Keratinocyte (primary cell): ENCODE results near the gene NRP1.

Source experiments
- EZH2 ChIP-seq: IDR thresholded peaks from one replicate; pipeline ENCODE4 v1.6.1; 2012; ENCODE audit warnings: inconsistent platforms, mild to moderate bottlenecking, low read length, moderate library complexity
- TF ChIP-seq, protein P1 (sequence below), 3 experiments: IDR thresholded peaks in 1 of 3; conservative IDR thresholded peaks in 1 of 3; optimal IDR thresholded peaks in 1 of 3; 2 replicates in 2 of 3; 3 replicates in 1 of 3; pipeline versions ENCODE3 to v1.5.1; 2011; ENCODE audit warnings: low read length in 3 of 3, mild to moderate bottlenecking in 3 of 3, moderate library complexity in 2 of 3, control low read depth in 1 of 3, inconsistent platforms in 1 of 3; ENCODE audit not compliant: insufficient read depth in 2 of 3; ENCODE audit errors: extremely low read depth in 1 of 3

DNA sequence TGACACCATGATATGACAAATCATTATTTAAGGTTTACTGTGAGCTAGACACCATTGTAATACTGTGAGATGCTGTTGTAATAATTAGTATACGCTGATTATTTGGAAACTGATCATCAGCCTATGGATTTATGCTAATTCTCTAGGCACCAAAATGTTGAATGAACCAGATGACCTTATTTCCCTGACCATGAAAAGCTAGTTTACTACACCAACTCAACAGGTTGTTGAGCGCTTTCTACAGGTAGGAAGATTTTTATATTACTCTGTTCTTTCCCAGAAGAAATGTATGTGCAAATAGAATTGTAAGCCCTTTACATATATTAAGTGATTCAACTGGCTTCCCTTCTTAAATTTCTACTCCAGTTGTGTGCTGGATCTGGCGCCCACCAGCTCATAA, 6.2 kb downstream of the NRP1 start:
- TF ChIP-seq, protein P1, sequence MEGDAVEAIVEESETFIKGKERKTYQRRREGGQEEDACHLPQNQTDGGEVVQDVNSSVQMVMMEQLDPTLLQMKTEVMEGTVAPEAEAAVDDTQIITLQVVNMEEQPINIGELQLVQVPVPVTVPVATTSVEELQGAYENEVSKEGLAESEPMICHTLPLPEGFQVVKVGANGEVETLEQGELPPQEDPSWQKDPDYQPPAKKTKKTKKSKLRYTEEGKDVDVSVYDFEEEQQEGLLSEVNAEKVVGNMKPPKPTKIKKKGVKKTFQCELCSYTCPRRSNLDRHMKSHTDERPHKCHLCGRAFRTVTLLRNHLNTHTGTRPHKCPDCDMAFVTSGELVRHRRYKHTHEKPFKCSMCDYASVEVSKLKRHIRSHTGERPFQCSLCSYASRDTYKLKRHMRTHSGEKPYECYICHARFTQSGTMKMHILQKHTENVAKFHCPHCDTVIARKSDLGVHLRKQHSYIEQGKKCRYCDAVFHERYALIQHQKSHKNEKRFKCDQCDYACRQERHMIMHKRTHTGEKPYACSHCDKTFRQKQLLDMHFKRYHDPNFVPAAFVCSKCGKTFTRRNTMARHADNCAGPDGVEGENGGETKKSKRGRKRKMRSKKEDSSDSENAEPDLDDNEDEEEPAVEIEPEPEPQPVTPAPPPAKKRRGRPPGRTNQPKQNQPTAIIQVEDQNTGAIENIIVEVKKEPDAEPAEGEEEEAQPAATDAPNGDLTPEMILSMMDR (optimal IDR thresholded peaks at IDR 0.05 in 1 of 3, IDR thresholded peaks at IDR 0.05 in 1 of 3, conservative IDR thresholded peaks at IDR 0.05 in 1 of 3; ENCODE audit: extremely low read depth in 1 of 3, insufficient read depth in 2 of 3, low read length in 3 of 3) = no peak
- no peak for TF ChIP-seq EZH2
